ENCODE measurements around the gene TIMM44.

- TF ChIP-seq CTCF (IDR thresholded peaks at IDR 0.05), result no peak
- no peak for TF ChIP-seq POLR2A (IDR thresholded peaks at IDR 0.05)
These were observed 33.9 kb downstream of the TIMM44 start for GRCh38 chr19:7909471-7910067.
